ENCODE measurements around the gene PLAGL1.
A peak's percentile ranks its signal among the peaks of the same experiment; 100 is the strongest.
"Not testable (repeated sequence)": the region's sequence is repeated elsewhere in the genome, so short reads cannot be mapped to it uniquely, and the experiment has no call there.

Gene PLAGL1

GRCh38 chr6:144008120-144008811 is at the start of gene PLAGL1:
PLAGL1 (minus strand) TSS chr6:144008259; CDS start chr6:143948136, 60,123 bp downstream.
- peak within 1 kb of the TSS; percentile 49 for H3K4me3 ChIP-seq (ENCODE audit: low read length)

GRCh38 chr6:144055121-144055931 is 47.3 kb upstream of the PLAGL1 start:
- Histone ChIP-seq H3K36me3 (ENCODE audit: control insufficient read depth, low read depth, low read length) (no peaks in the 10 kb centered on the region), H3K27me3 (ENCODE audit: control insufficient read depth, insufficient read depth, low read length) (peaks cover 1% of the 10 kb centered on the region), H3K9ac (ENCODE audit: low read length) (no peak overlapping the region), H3K27ac (ENCODE audit: low read length) (no peak overlapping the region), H3K9me3 (ENCODE audit: control insufficient read depth, low read depth, low read length) (no peaks in the 10 kb centered on the region), H3K4me1 (ENCODE audit: control insufficient read depth, low read depth, low read length) (no peaks in the 10 kb centered on the region), H3K4me3 (ENCODE audit: low read length) (no peak overlapping the region)

More at GRCh38 chr6:144008120-144008811, at the start of gene PLAGL1:
- H3K4me1 ChIP-seq (ENCODE audit: control insufficient read depth, low read depth, low read length): peaks cover 3% of the 10 kb centered on the region
- no peaks in the 10 kb centered on the region for H3K36me3 ChIP-seq (ENCODE audit: control insufficient read depth, low read depth, low read length)
- peaks cover 50% of the 10 kb centered on the region for H3K27me3 ChIP-seq (ENCODE audit: control insufficient read depth, insufficient read depth, low read length)
- H3K9ac ChIP-seq (ENCODE audit: low read length): peak within 1 kb of the TSS; percentile 17
- no peak within 1 kb of the TSS for H3K27ac ChIP-seq (ENCODE audit: low read length)
- no peaks in the 10 kb centered on the region for H3K9me3 ChIP-seq (ENCODE audit: control insufficient read depth, low read depth, low read length)

GRCh38 chr6:144053601-144054000 is 45.5 kb upstream of the PLAGL1 start:
- no peaks in the 10 kb centered on the region for H3K27me3 ChIP-seq (ENCODE audit: control insufficient read depth, insufficient read depth, low read length)
- H3K9me3 ChIP-seq (ENCODE audit: control insufficient read depth, low read depth, low read length): no peaks in the 10 kb centered on the region
- H3K4me3 ChIP-seq (ENCODE audit: low read length): no peak overlapping the region
- no peak overlapping the region for H3K9ac ChIP-seq (ENCODE audit: low read length)
- H3K36me3 ChIP-seq (ENCODE audit: control insufficient read depth, low read depth, low read length): no peaks in the 10 kb centered on the region
- no peak overlapping the region for H3K27ac ChIP-seq (ENCODE audit: low read length)
- no peaks in the 10 kb centered on the region for H3K4me1 ChIP-seq (ENCODE audit: control insufficient read depth, low read depth, low read length)

GRCh38 chr6:144052488-144052887 is 44.4 kb upstream of the PLAGL1 start:
- Histone ChIP-seq H3K36me3 (ENCODE audit: control insufficient read depth, low read depth, low read length) (no peaks in the 10 kb centered on the region), H3K4me1 (ENCODE audit: control insufficient read depth, low read depth, low read length) (no peaks in the 10 kb centered on the region), H3K27ac (ENCODE audit: low read length) (no peak overlapping the region), H3K9me3 (ENCODE audit: control insufficient read depth, low read depth, low read length) (no peaks in the 10 kb centered on the region), H3K9ac (ENCODE audit: low read length) (no peak overlapping the region), H3K27me3 (ENCODE audit: control insufficient read depth, insufficient read depth, low read length) (no peaks in the 10 kb centered on the region), H3K4me3 (ENCODE audit: low read length) (no peak overlapping the region)

GRCh38 chr6:144049386-144049785 is 41.3 kb upstream of the PLAGL1 start:
- no peak overlapping the region for H3K4me3 ChIP-seq (ENCODE audit: low read length)
- no peak overlapping the region for H3K9ac ChIP-seq (ENCODE audit: low read length)
- H3K27ac ChIP-seq (ENCODE audit: low read length): no peak overlapping the region
- H3K27me3 ChIP-seq (ENCODE audit: control insufficient read depth, insufficient read depth, low read length): no peaks in the 10 kb centered on the region
- H3K9me3 ChIP-seq (ENCODE audit: control insufficient read depth, low read depth, low read length): no peaks in the 10 kb centered on the region
- no peaks in the 10 kb centered on the region for H3K4me1 ChIP-seq (ENCODE audit: control insufficient read depth, low read depth, low read length)
- no peaks in the 10 kb centered on the region for H3K36me3 ChIP-seq (ENCODE audit: control insufficient read depth, low read depth, low read length)

GRCh38 chr6:144047688-144048087 is 39.6 kb upstream of the PLAGL1 start:
- no peak overlapping the region for H3K4me3 ChIP-seq (ENCODE audit: low read length)
- H3K27ac ChIP-seq (ENCODE audit: low read length): no peak overlapping the region
- no peaks in the 10 kb centered on the region for H3K4me1 ChIP-seq (ENCODE audit: control insufficient read depth, low read depth, low read length)
- H3K36me3 ChIP-seq (ENCODE audit: control insufficient read depth, low read depth, low read length): no peaks in the 10 kb centered on the region
- H3K9me3 ChIP-seq (ENCODE audit: control insufficient read depth, low read depth, low read length): no peaks in the 10 kb centered on the region
- no peaks in the 10 kb centered on the region for H3K27me3 ChIP-seq (ENCODE audit: control insufficient read depth, insufficient read depth, low read length)
- no peak overlapping the region for H3K9ac ChIP-seq (ENCODE audit: low read length)

GRCh38 chr6:144046672-144047071 is 38.6 kb upstream of the PLAGL1 start:
- H3K4me1 ChIP-seq (ENCODE audit: control insufficient read depth, low read depth, low read length); H3K9me3 ChIP-seq (ENCODE audit: control insufficient read depth, low read depth, low read length); H3K36me3 ChIP-seq (ENCODE audit: control insufficient read depth, low read depth, low read length); H3K27me3 ChIP-seq (ENCODE audit: control insufficient read depth, insufficient read depth, low read length); H3K9ac ChIP-seq (ENCODE audit: low read length); H3K4me3 ChIP-seq (ENCODE audit: low read length); H3K27ac ChIP-seq (ENCODE audit: low read length): not testable (repeated sequence)

GRCh38 chr6:144044989-144045388 is 36.9 kb upstream of the PLAGL1 start:
- H3K27me3 ChIP-seq (ENCODE audit: control insufficient read depth, insufficient read depth, low read length); H3K9me3 ChIP-seq (ENCODE audit: control insufficient read depth, low read depth, low read length); H3K36me3 ChIP-seq (ENCODE audit: control insufficient read depth, low read depth, low read length): not testable (repeated sequence)

GRCh38 chr6:144036835-144037195 is 28.8 kb upstream of the PLAGL1 start:
- Histone ChIP-seq H3K4me1 (ENCODE audit: control insufficient read depth, low read depth, low read length) (no peaks in the 10 kb centered on the region), H3K36me3 (ENCODE audit: control insufficient read depth, low read depth, low read length) (no peaks in the 10 kb centered on the region), H3K9ac (ENCODE audit: low read length) (no peak overlapping the region), H3K9me3 (ENCODE audit: control insufficient read depth, low read depth, low read length) (no peaks in the 10 kb centered on the region), H3K27ac (ENCODE audit: low read length) (no peak overlapping the region), H3K4me3 (ENCODE audit: low read length) (no peak overlapping the region), H3K27me3 (ENCODE audit: control insufficient read depth, insufficient read depth, low read length) (no peaks in the 10 kb centered on the region)

More at GRCh38 chr6:144044989-144045388, 36.9 kb upstream of the PLAGL1 start:
- not testable (repeated sequence) for H3K27ac ChIP-seq (ENCODE audit: low read length); H3K9ac ChIP-seq (ENCODE audit: low read length); H3K4me3 ChIP-seq (ENCODE audit: low read length); H3K4me1 ChIP-seq (ENCODE audit: control insufficient read depth, low read depth, low read length)

GRCh38 chr6:144036064-144036834 is 28.2 kb upstream of the PLAGL1 start:
- H3K9ac ChIP-seq (ENCODE audit: low read length): no peak overlapping the region
- H3K27me3 ChIP-seq (ENCODE audit: control insufficient read depth, insufficient read depth, low read length): no peaks in the 10 kb centered on the region
- H3K36me3 ChIP-seq (ENCODE audit: control insufficient read depth, low read depth, low read length): no peaks in the 10 kb centered on the region
- no peaks in the 10 kb centered on the region for H3K9me3 ChIP-seq (ENCODE audit: control insufficient read depth, low read depth, low read length)
- H3K4me1 ChIP-seq (ENCODE audit: control insufficient read depth, low read depth, low read length): no peaks in the 10 kb centered on the region
- no peak overlapping the region for H3K4me3 ChIP-seq (ENCODE audit: low read length)
- no peak overlapping the region for H3K27ac ChIP-seq (ENCODE audit: low read length)

GRCh38 chr6:144035416-144035815 is 27.4 kb upstream of the PLAGL1 start:
- Histone ChIP-seq H3K4me3 (ENCODE audit: low read length) (no peak overlapping the region), H3K27ac (ENCODE audit: low read length) (no peak overlapping the region), H3K4me1 (ENCODE audit: control insufficient read depth, low read depth, low read length) (no peaks in the 10 kb centered on the region), H3K9ac (ENCODE audit: low read length) (no peak overlapping the region), H3K27me3 (ENCODE audit: control insufficient read depth, insufficient read depth, low read length) (no peaks in the 10 kb centered on the region), H3K9me3 (ENCODE audit: control insufficient read depth, low read depth, low read length) (no peaks in the 10 kb centered on the region), H3K36me3 (ENCODE audit: control insufficient read depth, low read depth, low read length) (no peaks in the 10 kb centered on the region)
